GM21786 (cell line): ENCODE measurements around the gene GREM2.

Source experiments
- ATAC-seq: cut with Tn5 transposase; IDR thresholded peaks from one replicate; pipeline ENCODE4 v1.9.1; 2021; ENCODE audit not compliant: unreplicated experiment

GREM2 gene

DNA sequence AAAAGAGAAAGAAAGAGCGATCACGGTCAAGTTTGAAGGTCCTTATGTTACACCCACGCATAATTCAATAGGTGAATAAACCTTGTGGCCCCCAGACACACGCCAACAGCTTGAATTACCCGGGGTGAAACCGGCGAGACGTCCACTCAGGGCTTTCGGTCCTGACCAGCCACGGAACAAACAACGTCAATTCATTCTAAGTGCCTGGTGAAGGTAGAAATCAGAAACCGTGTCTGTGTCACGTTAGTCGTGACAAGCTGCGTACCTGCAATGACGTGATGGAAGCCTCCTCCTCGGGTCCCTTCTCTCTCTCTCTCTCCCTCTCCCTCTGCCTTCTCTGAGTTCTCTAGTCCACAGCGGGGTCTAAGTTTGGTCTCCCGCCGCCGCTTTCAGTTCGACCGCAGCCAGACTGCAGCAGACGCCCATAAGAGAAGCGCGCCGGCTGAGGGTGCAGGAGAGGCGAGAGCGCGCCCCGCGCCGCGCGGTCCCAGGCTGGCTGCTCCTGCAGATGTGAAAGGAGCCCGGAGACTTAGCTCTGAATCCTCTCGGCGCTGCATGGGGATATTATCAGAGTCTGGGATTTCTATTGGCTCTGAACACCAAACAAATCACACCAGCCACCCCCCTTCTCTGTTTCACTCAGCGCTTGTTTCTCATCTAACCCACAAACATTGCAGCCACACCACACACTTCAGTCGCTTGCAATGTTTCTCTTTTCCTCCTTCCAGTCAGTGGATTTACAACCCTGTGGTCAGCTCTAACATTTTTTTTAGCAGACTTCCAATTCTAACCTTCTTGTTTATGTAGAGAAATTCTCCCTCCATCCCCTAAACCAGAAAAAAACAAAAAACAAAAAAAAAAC, at the start of gene GREM2:
TSS of gene GREM2 (minus strand) at position 537 of the 862 bp plus-strand sequence. CDS start 118,680 bp downstream, outside the sequence.
- peak; percentile 73 for ATAC-seq

DNA sequence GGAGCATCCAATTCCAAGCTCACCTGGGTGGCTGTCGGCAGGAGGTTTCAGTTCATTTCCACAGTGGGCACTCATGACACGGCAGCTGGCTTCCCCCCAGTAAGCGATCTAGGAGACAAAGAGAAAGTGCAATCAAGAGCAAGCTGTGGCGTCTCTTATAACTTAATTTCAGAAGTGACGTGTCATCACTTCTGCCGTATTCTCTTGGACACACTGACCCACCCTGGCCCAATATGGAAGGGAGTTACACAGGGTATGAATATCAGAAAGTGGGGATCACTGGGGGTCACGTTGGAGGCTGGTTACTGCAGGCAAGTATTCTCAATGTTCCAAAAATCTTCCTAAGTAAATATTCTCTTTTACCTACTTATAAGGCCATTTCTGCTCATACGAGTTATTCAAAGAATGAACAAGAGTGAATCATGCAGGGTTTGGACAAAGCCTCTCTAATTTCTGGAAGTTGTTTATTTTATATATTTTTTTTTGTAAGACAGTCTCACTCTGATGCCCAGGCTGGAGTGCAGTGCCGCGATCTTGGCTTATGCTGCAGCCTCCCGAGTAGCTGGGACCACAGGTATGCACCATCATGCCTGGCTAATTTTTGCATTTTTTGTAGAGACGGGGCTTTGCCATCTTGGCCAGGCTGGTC, 46.5 kb upstream of the GREM2 start:
- ATAC-seq = no peak

DNA sequence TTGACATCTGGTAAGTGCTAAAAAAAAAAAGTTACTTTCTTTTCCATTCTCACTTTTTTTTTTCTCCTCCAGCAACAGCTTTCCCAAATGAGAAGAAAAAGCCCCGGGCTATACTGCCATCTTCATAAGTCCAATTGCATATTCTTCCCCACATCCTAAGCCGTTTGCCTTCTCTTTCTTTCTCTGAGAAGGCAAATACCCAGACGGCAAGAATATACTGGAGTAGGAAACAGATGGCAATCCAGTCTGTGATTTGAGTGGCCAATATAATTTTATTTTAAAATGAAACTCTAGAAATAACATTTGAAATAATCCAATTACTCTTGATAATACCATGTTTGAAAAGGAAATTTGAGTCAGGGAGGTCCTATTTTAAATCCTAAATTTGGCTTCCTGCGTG, 44.6 kb upstream of the GREM2 start:
- ATAC-seq = no peak

DNA sequence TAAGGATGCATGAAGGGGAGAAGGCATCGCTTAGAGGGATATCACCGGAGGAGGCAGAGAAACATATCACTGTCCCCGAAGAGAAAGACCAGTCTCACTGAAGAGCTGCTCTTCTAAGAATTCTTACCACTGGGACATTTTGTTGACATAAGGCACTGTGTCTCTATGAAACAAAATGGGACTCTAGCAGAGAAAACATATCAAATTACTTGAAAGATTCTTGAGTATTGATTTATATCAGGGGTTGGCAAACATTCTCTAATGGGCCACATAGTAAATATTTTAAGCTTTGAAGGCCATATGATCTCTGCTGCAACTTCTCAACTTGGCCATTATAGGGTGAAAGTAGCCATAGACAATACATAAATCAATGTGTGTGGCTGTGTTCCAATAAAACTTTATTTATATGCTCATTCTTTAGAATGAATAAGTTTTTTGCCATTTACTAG, 41.0 kb upstream of the GREM2 start:
- no peak for ATAC-seq

DNA sequence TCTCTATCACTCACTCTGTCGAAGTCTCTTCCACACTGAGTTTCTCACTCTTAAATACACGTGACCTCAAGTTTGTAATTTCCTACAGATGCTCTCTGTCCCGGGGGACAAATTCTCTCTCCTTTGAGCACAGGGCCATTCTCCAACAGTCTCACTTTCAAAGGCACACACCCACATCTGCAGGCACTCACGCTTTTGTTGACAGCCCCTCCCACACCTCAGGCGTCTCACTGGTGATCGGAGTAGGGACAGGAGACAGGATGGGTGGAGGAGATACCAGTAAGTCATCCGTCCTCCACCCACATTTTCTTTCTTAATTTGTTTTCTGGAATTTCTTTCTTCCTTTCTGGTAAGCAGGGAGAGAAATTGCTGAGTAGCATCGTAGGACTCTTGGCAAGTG, 40.6 kb upstream of the GREM2 start:
- no peak for ATAC-seq

DNA sequence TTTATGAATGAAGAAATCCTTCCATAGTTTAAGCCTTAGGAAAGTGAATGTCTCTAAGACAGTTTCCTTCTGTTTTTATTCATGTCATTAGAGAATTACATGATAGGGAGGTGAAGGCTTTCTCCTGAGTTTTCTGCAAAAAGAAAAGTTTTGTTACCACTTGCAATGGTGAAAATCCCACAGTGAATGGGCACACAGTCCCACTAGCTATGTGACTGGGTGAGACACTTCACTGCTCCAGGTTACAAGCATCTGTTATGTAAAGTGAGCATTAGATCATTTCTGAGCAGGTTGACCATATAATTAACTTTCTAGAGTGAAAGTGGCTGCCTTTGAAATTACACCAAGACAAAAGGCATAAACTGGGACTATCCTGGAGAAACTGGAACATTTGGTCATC, 38.9 kb upstream of the GREM2 start:
- no peak for ATAC-seq

DNA sequence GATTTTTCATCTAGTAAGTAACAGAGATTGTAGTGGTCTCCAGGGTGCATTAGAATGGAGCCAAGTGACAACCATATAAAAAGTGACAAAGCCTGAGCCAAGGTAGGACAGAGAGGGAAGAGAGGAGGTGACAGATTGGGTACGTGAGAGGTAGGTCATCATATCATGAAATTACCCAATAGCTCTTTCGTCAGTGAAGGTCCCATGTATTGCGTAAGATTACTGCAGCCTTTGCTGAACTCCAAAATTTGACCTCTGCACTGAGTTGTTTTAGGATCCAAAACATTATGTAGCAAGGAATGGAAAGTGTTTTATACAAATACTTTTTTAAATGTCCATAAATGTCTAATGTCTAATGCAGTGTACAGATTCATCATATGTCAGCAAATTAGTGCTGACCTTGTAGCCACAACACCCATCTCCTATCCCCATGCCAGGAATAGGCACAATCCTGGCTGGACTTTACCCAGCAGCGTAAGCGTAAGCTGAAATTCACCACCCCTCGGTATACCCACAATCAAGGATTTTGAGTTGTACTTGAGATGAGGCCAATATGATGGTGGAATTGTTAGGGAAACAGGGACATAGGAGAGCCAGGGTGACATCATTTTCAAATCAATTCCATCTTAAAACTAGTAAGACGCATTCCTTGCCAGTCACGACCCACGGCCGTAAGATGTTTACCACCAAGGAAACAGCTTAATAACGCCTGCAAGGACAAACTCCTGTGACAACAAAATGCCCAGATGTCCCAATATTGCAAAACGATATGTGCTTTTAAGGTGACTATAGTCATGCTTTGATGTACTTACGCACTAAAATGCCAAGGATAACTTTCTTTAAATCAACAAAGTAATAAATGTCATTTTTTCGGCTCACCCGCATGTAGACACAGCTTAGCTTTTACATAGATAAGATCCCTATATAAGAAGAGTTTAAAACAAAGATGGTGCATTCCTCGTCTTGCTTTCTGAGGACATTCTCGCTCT, 38.1 kb upstream of the GREM2 start:
- ATAC-seq = no peak

DNA sequence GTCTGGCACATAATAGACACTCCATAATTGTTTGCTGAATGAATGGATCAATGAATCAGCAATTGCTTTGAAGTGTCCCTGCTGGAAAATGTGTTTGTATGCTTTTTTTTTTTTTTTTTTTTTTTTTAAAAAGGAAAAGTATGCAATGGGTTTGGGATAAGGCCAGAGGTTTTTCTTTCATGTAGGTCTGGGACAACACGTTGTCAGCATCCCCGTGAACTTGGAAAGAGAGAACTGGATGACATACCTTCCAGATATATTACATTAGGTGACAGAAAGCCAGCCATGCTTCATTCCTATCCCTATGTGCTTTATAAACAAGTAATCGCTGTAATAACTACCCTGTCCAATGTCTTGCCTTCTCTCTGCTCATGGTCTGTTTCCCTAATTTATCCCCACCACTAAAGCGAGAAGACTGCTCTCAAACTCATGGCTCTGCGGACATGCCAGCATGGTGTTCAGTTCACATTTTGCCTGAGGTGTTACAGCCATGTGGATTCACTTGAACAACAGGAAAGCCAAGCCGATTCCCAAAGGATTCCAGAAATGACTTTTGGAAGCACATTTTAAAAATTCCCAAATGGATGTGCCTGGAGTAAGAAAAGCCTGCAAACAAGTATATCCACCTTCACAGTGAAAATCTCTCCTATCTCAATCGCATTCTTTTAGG, 34.8 kb upstream of the GREM2 start:
- no peak for ATAC-seq

DNA sequence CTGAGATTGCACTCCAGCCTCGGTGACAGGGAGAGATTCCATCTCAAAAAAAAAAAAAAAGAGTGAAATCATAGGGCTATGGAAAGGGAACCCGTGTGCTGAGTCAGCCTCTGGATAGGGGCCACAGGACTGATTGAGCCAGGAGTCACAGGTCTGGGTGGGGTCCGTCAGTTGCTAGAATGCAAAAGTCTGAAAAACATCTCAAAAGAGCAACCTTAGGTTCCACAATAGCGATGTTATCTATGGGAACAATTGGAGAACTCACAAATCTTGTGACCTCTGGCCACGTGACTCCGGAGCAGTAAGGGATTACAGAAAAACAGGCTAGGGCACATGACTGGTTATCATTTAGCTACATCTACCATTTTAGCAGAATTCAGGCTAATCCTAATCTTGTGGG, 32.8 kb upstream of the GREM2 start:
- ATAC-seq = no peak

DNA sequence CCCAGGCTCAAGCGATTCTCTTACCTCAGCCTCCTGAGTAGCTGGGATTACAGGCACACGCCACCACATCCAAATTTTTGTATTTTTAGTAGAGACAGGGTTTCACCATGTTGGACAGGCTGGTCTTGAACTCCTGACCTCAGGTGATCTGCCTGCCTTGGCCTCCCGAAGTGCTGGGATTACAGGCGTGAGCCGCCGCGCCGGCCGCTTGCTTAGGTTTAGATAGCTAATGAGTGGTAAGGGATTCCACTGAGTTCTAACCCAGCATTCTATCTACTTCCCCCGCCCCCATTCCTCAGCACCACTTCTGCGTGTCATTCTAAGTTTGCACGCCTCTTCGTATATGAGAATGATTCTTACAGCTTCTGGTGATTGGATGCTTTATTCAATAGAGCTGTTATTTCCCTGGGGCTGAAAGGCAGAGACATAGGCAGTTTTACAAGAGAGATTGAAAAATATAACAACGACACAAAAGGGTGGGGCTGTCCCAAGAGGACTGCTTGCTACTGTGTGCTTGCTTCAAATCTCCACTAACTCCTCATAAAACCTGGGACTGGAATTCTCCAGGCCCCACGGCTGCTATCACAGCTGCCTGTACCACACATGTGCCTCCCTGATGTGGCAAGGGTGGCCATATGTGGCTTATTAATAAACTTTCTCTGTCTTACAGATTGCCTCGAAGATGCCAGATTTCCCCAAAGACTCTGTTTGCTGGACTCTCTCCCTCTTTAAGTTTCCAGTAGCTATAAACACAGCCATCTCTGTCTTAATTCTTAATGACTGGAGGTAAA, 23.7 kb upstream of the GREM2 start:
- ATAC-seq = no peak

DNA sequence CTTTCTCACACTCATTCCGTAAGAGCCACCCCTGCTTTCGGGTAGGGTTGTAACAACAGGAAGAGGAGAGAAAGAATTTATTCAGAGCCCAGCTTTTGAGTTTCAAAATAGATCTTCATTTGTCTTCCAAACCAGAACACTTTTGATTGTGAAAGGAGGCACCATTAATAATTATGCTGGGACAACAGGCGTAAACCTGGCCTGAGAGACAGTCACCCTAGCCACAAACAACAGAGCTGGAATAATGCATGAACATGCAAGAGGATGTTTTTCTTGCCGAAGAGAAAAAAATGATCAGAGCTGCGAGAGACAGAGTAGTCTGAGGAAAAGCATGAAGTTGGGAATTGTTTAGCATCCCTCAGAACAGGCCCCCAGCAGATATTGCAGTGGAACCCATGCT, 18.5 kb upstream of the GREM2 start:
- ATAC-seq = no peak

DNA sequence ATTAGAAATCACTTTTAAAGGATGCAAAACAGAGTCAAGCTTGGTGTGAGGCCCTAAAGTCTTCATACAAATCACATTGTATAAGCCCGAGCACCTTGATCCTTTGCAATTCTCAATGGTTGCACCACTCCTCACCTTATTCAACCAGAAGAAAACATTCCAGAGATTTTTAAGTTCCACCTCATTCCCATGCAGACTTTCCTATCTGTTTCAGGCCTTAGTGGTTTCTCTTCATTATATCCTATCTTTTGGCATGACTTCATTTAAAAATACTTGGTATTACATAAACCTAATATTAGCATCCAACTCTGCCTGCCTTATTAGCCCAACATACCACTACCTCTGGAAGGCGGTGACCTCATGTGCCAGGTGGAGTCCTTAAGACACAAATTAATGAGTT, 9.3 kb upstream of the GREM2 start:
- ATAC-seq = no peak

DNA sequence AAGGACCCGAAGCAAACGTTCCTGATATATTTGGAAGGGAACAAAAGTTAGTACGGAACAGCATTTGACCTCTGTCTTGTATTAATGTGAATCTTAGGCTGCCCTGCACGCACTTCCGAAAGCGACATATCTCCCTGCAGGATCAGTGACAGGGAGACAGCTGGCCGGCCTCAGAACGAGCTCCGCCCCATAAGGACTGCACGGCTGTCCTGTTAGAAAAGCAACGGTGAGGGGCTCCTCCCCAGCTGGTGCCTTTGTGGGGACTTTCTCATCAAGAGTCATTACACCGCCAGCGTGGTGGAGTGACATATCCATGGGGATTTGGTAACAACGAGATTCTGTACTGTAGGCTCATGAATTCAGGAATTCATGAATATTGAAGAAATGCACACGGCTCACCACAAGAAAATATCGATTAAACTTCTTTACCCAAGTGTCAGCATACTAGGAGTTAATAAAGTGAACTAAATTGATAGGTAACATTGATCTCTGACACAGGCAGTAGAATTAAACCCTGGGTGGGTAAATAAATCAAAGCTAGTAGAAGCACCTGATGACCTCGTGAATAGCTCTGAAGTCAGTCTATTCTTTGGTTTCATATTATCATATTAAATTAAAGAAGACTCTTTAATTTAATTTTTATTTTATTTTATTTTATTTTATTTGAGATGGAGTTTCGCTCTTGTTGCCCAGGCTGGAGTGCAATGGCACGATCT, 8.1 kb upstream of the GREM2 start:
- no peak for ATAC-seq

DNA sequence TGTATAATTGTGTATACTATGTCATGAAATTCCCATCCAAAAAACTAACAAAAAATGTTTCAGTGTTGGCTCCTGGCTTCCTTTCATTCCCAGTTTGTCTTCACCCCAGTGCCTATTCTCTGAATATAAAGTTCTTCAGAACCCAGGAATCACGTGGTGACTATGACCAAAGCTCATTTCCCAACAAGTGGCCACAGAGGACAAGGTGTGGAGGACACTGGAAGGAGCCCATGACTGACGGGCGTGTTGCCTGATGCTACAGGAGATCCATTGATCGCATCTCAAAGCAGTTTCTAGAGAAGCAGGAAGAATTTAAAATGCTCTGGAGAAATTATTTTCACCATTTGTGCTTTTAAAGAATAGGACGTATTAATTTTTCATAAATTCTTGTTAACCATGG, 7.4 kb upstream of the GREM2 start:
- ATAC-seq = no peak

DNA sequence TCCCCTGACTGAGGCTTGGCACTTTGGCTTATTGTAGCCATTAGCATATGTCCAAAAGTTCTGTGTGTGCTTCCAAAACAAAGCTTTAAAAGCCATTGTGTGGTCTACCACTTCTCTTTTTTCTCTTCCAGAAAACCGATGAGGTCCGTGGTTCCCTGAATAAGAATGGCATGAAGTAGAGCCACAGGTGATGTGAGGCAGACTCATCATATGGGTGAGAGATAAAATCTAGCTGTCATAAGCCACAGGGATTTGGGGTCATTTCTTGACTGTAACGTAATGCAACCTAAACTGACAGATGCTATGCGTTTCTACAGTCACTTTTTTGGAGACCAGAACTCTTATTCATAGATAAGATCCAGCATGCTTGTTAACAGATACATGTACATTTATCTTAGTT, 7.0 kb upstream of the GREM2 start:
- no peak for ATAC-seq

DNA sequence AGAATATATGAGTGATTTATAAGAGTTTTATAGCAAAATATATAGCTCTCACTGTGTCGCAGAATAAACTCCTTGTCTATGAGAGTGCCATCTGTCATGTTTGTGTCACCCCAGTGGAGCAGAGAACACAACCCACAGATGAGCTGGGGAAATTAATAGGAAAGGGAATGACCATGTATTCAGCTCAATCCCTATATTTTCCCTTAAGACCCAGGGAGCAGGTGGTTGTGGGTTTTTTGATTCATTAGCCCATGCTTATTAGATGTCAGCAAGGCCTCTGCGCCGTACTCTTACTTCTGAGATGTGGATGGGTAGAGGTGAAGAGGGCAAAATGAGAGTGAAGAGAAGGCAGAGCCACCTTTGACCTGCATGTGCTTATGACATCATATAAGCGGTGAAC, 4.1 kb upstream of the GREM2 start:
- no peak for ATAC-seq

DNA sequence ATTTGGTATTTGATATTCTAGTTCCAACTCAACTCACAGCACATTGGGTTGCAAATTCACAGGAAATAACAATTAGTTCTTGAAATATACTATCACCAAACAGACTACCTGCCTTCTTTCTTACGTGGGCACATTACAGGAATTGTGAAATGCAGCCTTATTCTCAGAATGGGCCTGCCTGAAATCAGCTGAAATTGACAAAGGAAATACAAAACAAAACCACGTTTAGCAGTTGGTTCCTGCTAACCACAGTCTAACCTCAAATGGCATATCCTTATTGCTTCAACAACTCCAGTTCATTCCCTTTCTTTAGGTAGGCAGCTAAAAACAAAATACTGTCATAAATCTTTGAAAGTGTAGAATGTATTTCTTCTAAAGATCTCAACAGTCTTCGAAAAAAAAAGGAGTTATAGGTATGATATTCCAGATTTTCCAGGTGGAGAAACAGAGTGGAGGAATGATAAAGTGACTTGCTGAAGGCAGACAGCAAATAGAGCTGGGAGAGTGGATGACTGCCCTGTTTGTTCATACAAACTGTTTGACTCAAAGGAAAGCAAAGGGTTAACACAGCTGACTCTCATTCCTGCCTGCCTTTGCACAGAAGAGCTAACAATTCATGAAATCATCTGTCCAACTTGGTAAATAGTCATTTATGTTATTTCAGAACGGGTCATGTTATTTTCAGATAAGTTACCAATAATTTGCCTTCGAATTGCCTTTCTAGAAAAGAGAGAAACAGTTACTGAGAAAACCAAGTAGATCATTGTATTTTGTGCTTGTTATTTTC, 1.6 kb upstream of the GREM2 start:
- ATAC-seq = no peak

DNA sequence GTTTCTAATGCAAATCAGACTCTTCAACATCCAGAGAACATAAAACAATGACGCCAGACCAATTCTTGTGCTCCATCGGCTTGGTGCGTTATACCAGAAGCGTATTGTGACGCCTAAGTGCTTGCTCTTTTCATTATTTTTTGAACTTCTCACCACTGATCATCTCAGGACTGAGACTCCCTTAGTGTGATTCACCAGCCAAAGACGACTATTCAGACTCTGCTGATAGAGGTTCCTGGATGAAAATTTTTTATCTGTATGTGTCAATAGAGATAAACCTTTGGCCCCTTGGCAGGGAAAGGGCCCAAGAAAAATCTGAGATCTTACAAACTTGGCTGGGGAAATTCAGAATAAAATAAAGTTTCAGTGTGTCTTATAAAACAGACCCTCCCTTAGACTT, 856 bp upstream of the GREM2 start:
- ATAC-seq = no peak

DNA sequence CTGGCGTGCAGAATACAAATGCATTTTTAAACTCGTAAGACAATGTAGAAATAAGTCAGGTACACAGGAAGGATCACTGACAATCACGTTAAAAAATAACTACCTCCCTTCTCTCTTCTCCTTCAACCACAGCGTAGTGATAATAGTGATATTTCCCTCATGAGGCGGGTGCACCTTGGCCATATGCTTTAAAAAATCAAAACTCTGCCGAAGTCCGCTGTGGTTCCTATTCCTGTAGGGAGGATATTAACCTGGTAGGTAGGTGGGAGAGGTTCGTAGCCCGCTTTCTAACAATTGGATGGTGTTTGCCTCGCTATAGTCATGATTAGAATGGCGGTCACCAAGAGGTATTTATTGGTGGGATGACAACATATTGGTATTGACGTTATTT, 732 bp downstream of the GREM2 start:
- ATAC-seq = no peak
